GM18517 (cell line): ENCODE measurements around the gene TMEM271.

Experiments
- ATAC-seq: cut with Tn5 transposase; IDR thresholded peaks from one replicate; pipeline ENCODE4 v1.9.1; 2021; ENCODE audit warnings: mild to moderate bottlenecking, moderate library complexity; ENCODE audit not compliant: unreplicated experiment

TMEM271 gene

GRCh38 chr4:581181-581580 is 5.1 kb upstream of the TMEM271 start:
- ATAC-seq = no peak

- no peak for ATAC-seq
These were observed 3.6 kb upstream of the TMEM271 start for GRCh38 chr4:579543-580175.

GRCh38 chr4:578451-579443 is 2.7 kb upstream of the TMEM271 start:
- ATAC-seq = no peak

- ATAC-seq = no peak
These were observed 1.7 kb upstream of the TMEM271 start for GRCh38 chr4:577499-578450.

- no peak for ATAC-seq
These were observed 950 bp upstream of the TMEM271 start for GRCh38 chr4:576991-577498.

- ATAC-seq = no peak
These were observed 584 bp downstream of the TMEM271 start for GRCh38 chr4:575281-576141.

- ATAC-seq = no peak
These were observed 1.5 kb downstream of the TMEM271 start for GRCh38 chr4:574346-575161.

GRCh38 chr4:573122-573892 is 2.8 kb downstream of the TMEM271 start:
- no peak for ATAC-seq

- no peak for ATAC-seq
These were observed 3.5 kb downstream of the TMEM271 start for GRCh38 chr4:572594-572993.

- ATAC-seq = no peak
These were observed 4.1 kb downstream of the TMEM271 start for GRCh38 chr4:571838-572572.

- no peak for ATAC-seq
These were observed 5.3 kb downstream of the TMEM271 start for GRCh38 chr4:570754-571153.

GRCh38 chr4:569958-570667 is 6.0 kb downstream of the TMEM271 start:
- ATAC-seq = no peak

- ATAC-seq = no peak
These were observed 7.1 kb downstream of the TMEM271 start for GRCh38 chr4:568962-569361.

GRCh38 chr4:568351-568652 is 7.8 kb downstream of the TMEM271 start:
- ATAC-seq = no peak

- no peak for ATAC-seq
These were observed 8.4 kb downstream of the TMEM271 start for GRCh38 chr4:567457-568350.
